ENCODE data around the gene GULP1.

DNA sequence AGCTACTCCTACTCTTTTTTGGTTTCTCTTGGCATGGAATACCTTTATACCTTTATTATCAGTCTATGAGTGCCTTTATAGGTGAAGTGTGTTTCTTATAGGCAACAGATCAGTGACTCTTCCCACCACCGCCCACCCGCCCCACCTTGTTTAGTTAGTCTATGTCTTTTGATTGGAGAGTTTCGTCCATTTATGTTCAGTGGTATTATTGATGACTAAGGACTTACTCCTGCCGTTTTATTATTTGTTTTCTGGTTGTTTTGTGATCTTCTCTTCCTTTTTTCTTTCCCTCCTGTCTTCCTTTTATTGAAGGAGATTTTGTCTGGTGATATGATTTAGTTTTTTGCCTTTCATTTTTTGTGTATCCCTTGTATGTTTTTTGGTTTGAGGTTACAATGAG lies 179.5 kb downstream of the GULP1 start:
- TF ChIP-seq, protein P1, sequence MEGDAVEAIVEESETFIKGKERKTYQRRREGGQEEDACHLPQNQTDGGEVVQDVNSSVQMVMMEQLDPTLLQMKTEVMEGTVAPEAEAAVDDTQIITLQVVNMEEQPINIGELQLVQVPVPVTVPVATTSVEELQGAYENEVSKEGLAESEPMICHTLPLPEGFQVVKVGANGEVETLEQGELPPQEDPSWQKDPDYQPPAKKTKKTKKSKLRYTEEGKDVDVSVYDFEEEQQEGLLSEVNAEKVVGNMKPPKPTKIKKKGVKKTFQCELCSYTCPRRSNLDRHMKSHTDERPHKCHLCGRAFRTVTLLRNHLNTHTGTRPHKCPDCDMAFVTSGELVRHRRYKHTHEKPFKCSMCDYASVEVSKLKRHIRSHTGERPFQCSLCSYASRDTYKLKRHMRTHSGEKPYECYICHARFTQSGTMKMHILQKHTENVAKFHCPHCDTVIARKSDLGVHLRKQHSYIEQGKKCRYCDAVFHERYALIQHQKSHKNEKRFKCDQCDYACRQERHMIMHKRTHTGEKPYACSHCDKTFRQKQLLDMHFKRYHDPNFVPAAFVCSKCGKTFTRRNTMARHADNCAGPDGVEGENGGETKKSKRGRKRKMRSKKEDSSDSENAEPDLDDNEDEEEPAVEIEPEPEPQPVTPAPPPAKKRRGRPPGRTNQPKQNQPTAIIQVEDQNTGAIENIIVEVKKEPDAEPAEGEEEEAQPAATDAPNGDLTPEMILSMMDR (IDR thresholded peaks at IDR 0.05): no peak
- TF ChIP-seq POLR2AphosphoS5 (IDR thresholded peaks at IDR 0.05) (no peak), POLR2A (IDR thresholded peaks at IDR 0.05) (no peak)
